Right ventricle myocardium inferior (tissue), 1 donor: ENCODE measurements around the gene TMEM170A. TPM values are rescaled to one million over a fixed set of nuclear protein-coding genes. Genes with fewer than 3 reads are reported as not detected.
A peak's percentile ranks its signal among the peaks of the same experiment; 100 is the strongest.

Experiments used
- ATAC-seq: fragments of 200-7000 bp; cut with Tn5 transposase; one replicate; pipeline ENCODE4 v1.9.1; 2020; ENCODE audit warnings: mild to moderate bottlenecking, moderate library complexity
- DNase-seq: peaks from one replicate; pipeline ENCODE4 v3.0.0; 2021; ENCODE audit errors: missing footprints
- intact Hi-C: fragments of 100-400 bp; cut with DNase I; formaldehyde crosslinking; loops from one replicate; pipeline ENCODE4 v1.11.0; 2022
- total RNA-seq: library from RNA; stranded (reverse); fragmentation: NEBNext Ultra II Directional; extraction: Animal tissue kit (Norgen Biotek cat#: 25700); gene quantifications from one replicate; pipeline ENCODE4 v1.2.1, GENCODE V29; 2021
- donor health status: DM: no; HTN: yes; CAD: no; lungs with severe emphysema.

TMEM170A gene
- total RNA-seq, 1 donor from 2014 or later, result 9.6 TPM

- ATAC-seq, result peak; percentile 94
- DNase-seq, result peak; percentile 92
- intact Hi-C loops, result no loop called here
These were observed 43.3 kb downstream of the TMEM170A start for GRCh38 chr16:75420987-75421819.

- ATAC-seq (no peak), DNase-seq (no peak)
- intact Hi-C loops, result no loop called here
These were observed 47.5 kb downstream of the TMEM170A start for GRCh38 chr16:75416904-75417565.

GRCh38 chr16:75415169-75415905, 49.2 kb downstream of the TMEM170A start:
- intact Hi-C loops, result no loop called here
- no peak for DNase-seq
- ATAC-seq, result no peak

GRCh38 chr16:75413951-75414350, 50.5 kb downstream of the TMEM170A start:
- no peak for ATAC-seq
- no peak for DNase-seq
- intact Hi-C loops, result no loop called here

- intact Hi-C loops, result no loop called here
- ATAC-seq, result no peak
- no peak for DNase-seq
These were observed 57.5 kb downstream of the TMEM170A start for GRCh38 chr16:75406943-75407342.

GRCh38 chr16:75402821-75403475, 61.5 kb downstream of the TMEM170A start:
- DNase-seq (no peak), ATAC-seq (no peak)
- intact Hi-C loops, result loop anchor here (1.0 kb wide), 1 partner anchor 204 kb away; no protein-coding TSS in a partner anchor

GRCh38 chr16:75402159-75402820, 62.2 kb downstream of the TMEM170A start:
- DNase-seq (no peak), ATAC-seq (no peak)
- intact Hi-C loops, result no loop called here

GRCh38 chr16:75401691-75402090, 62.8 kb downstream of the TMEM170A start:
- ATAC-seq (no peak), DNase-seq (no peak)
- intact Hi-C loops, result no loop called here

GRCh38 chr16:75398333-75398732, 66.2 kb downstream of the TMEM170A start:
- ATAC-seq, result no peak
- no peak for DNase-seq
- intact Hi-C loops, result no loop called here

- DNase-seq, result no peak
- ATAC-seq, result no peak
- intact Hi-C loops, result no loop called here
These were observed 69.5 kb downstream of the TMEM170A start for GRCh38 chr16:75394941-75395340.

Other genes with a start within 250 kb of the TMEM170A start
- gene CTRB1, start 245.7 kb downstream of the TMEM170A start, total RNA-seq, result not detected
- gene BCAR1, start 213.1 kb downstream of the TMEM170A start, total RNA-seq, result 76.7 TPM
- gene CFDP1, start 31.2 kb downstream of the TMEM170A start, total RNA-seq, result 26.6 TPM
- gene CHST6, start 30.8 kb upstream of the TMEM170A start, total RNA-seq, result 0.62 TPM
- gene CHST5, start 71.4 kb upstream of the TMEM170A start, total RNA-seq, result 0.27 TPM
- gene TMEM231, start 91.6 kb upstream of the TMEM170A start, total RNA-seq, result 4.4 TPM
- gene GABARAPL2, start 101.7 kb upstream of the TMEM170A start, total RNA-seq, result 231 TPM
- gene ADAT1, start 158.6 kb upstream of the TMEM170A start, total RNA-seq, result 19.5 TPM
- 145 TPM for gene KARS1, start 183.0 kb upstream of the TMEM170A start, total RNA-seq
- 51.7 TPM for gene TERF2IP, start 183.1 kb upstream of the TMEM170A start, total RNA-seq
- gene CPHXL2, start 212.3 kb upstream of the TMEM170A start, total RNA-seq, result not detected
- not detected for gene DUXB, start 236.8 kb upstream of the TMEM170A start, total RNA-seq